Mononuclear cell (primary cell): ENCODE measurements around the gene OR51V1. TPM values are rescaled to one million over a fixed set of nuclear protein-coding genes. Genes with fewer than 3 reads are reported as not detected.
"Not testable (repeated sequence)": the region's sequence is repeated elsewhere in the genome, so short reads cannot be mapped to it uniquely, and the experiment has no call there.

Experiments used
- H3K27me3 ChIP-seq: 2 replicates; pipeline ENCODE4 v1.6.0; 2011; ENCODE audit warnings: low read length, control low read depth; ENCODE audit not compliant: insufficient read depth
- H3K4me1 ChIP-seq: 2 replicates; pipeline ENCODE4 v1.5.1; 2011; ENCODE audit warnings: mild to moderate bottlenecking, low read length, control low read depth; ENCODE audit not compliant: insufficient read depth
- H3K4me3 ChIP-seq: 2 replicates; pipeline ENCODE4 v1.5.1; 2011; ENCODE audit warnings: mild to moderate bottlenecking, low read length, moderate library complexity
- H3K9me3 ChIP-seq: 2 replicates; pipeline ENCODE4 v1.5.1; 2011; ENCODE audit warnings: low read depth, mild to moderate bottlenecking, control low read depth, low read length
- total RNA-seq: library from RNA; depleted of rRNA; stranded (reverse); fragments of >200 nt; gene quantifications from one replicate; pipeline ENCODE4 v1.2.3, GENCODE V29; 2012

The OR51V1 gene, protein sequence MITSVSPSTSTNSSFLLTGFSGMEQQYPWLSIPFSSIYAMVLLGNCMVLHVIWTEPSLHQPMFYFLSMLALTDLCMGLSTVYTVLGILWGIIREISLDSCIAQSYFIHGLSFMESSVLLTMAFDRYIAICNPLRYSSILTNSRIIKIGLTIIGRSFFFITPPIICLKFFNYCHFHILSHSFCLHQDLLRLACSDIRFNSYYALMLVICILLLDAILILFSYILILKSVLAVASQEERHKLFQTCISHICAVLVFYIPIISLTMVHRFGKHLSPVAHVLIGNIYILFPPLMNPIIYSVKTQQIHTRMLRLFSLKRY
- total RNA-seq = not detected

DNA sequence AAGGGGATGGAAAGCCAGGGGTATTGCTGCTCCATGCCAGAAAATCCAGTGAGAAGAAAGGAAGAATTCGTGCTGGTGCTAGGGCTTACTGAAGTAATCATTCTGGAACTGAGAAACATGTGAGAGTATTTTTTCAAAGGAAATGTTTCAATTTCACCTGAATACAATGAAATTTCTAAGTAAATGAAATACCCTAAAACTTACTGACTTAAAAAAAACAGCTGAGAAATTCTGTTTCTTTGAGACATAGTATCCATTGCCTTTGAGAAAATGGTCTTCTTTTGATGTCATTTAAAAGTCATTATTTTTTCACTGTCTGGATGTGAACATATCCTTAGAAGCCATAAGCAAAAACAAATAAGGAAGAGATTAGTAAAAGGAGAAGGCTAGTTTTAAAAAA, at the start of gene OR51V1:
Gene OR51V1 (minus strand): TSS at position 101 of the 400 bp plus-strand sequence. CDS start 0 bp downstream, at position 101.
- no peak within 1 kb of the TSS for H3K4me3 ChIP-seq
- no peaks in the 10 kb centered on the region for H3K4me1 ChIP-seq
- H3K9me3 ChIP-seq = no peaks in the 10 kb centered on the region
- no peaks in the 10 kb centered on the region for H3K27me3 ChIP-seq

DNA sequence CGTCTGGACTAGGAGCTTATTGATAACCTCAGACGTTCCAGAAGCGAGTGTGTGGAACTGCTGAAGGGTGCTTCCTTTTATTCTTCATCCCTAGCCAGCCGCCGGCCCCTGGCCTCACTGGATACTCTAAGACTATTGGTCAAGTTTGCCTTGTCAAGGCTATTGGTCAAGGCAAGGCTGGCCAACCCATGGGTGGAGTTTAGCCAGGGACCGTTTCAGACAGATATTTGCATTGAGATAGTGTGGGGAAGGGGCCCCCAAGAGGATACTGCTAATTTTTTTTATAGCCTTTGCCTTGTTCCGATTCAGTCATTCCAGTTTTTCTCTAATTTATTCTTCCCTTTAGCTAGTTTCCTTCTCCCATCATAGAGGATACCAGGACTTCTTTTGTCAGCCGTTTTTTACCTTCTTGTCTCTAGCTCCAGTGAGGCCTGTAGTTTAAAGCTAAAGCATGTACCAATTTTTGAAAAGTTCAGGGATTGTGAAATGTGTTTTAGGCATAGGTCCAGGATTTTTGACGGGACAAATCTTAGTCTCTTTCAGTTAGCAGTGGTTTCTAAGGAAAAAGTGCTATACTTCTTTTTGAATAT, 49.4 kb upstream of the OR51V1 start, which contains the start of gene HBG1:
Gene HBG1 (minus strand): TSS at position 51 of the 590 bp plus-strand sequence. CDS start 53 bp downstream, outside the sequence.
- H3K4me3 ChIP-seq, H3K27me3 ChIP-seq, H3K4me1 ChIP-seq, H3K9me3 ChIP-seq: not testable (repeated sequence)

DNA sequence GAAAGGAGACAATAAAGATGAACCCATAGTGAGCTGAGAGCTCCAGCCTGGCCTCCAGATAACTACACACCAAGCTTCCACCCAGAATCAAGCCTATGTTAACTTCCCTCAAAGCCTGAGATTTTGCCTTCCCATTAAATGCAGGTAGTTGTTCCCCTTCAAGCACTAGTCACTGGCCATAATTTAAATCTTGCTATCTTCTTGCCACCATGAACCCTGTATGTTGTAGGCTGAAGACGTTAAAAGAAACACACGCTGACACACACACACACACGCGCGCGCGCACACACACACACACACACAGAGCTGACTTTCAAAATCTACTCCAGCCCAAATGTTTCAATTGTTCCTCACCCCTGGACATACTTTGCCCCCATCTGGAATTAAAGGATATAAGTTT, 48.0 kb upstream of the OR51V1 start:
- H3K4me3 ChIP-seq, H3K4me1 ChIP-seq, H3K27me3 ChIP-seq, H3K9me3 ChIP-seq: not testable (repeated sequence)

DNA sequence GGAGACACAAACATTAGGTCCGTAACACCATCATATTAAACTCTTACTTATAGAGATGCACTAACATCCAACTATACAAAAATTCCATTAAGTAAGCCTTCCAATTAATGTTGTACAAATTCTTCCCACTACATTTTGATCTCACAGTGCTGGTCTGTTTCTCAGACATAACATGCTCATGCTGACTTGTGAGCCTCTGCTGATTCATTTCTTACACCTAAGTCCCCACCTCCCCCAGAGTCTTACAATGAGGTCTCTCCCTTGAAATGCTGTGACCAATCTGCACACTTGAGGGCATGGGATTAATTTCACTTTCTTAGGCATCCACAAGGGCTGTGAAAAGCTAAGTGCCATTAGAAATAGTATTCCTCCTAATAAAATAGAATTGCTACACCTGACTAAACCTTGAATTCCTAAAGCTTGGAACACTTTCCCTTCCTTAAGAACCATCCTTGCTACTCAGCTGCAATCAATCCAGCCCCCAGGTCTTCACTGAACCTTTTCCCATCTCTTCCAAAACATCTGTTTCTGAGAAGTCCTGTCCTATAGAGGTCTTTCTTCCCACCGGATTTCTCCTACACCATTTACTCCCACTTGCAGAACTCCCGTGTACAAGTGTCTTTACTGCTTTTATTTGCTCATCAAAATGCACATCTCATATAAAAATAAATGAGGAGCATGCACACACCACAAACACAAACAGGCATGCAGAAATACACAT, 47.1 kb upstream of the OR51V1 start:
- Histone ChIP-seq H3K27me3 (no peaks in the 10 kb centered on the region), H3K4me1 (no peaks in the 10 kb centered on the region), H3K9me3 (no peaks in the 10 kb centered on the region), H3K4me3 (no peak overlapping the region)

DNA sequence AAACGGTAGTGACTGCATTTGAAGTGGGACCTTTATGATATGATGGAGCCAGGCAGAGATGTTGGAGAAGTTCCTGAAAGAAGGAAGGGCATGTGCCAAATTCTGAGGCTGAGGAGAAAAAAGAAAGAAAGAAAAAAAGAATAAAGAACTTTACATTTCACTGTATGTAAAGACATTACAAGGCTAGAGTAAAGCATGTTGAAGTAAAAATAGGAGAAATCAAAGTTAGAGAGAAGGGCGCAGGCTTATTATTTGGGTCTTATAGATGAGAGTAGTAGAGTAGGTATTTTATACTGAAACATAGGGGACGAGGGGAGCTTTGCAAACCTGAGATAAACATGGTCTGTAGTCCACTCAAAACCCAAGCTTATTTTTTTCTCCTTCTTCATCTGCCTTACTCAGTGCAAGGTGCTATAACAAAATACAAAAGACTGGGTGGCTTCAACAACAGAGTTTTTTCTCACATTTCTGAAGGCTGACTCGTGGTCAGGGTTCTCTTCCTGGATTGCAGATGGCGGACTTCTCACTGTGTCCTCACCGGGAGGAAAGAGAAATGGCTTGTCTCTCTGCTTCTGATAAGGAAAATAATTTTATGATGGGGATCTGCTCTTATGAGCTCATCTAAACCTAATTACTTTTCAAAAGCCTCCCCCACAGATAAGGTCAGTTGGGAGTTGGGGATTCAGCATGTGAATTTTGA, 46.4 kb upstream of the OR51V1 start:
- H3K4me1 ChIP-seq = no peaks in the 10 kb centered on the region
- no peak overlapping the region for H3K4me3 ChIP-seq
- no peaks in the 10 kb centered on the region for H3K27me3 ChIP-seq
- no peaks in the 10 kb centered on the region for H3K9me3 ChIP-seq

GRCh38 chr11:5245155-5245554, 44.7 kb upstream of the OR51V1 start:
- Histone ChIP-seq H3K9me3 (no peaks in the 10 kb centered on the region), H3K4me3 (no peak overlapping the region)

DNA sequence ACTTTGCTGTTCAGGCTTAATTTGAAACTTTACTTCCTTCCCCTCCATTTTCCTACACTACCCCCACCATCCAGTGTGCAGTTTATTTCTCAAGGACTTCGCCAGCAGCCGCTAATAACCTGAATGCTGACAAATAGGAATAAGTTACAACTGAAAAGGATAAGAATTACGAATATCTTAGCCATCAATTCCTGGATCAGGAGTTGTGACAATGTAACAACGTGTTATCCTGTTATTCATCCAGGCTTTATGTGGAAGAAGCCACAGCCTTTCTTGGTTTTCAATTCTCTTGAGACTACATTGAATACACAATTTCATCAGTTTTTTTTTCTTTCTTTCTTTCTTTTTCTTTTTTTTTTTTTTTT, 43.3 kb upstream of the OR51V1 start:
- no peak overlapping the region for H3K4me3 ChIP-seq
- no peaks in the 10 kb centered on the region for H3K9me3 ChIP-seq
- H3K27me3 ChIP-seq = no peaks in the 10 kb centered on the region
- H3K4me1 ChIP-seq = no peaks in the 10 kb centered on the region

More at GRCh38 chr11:5245155-5245554, 44.7 kb upstream of the OR51V1 start:
- H3K4me1 ChIP-seq = no peaks in the 10 kb centered on the region
- H3K27me3 ChIP-seq = no peaks in the 10 kb centered on the region

DNA sequence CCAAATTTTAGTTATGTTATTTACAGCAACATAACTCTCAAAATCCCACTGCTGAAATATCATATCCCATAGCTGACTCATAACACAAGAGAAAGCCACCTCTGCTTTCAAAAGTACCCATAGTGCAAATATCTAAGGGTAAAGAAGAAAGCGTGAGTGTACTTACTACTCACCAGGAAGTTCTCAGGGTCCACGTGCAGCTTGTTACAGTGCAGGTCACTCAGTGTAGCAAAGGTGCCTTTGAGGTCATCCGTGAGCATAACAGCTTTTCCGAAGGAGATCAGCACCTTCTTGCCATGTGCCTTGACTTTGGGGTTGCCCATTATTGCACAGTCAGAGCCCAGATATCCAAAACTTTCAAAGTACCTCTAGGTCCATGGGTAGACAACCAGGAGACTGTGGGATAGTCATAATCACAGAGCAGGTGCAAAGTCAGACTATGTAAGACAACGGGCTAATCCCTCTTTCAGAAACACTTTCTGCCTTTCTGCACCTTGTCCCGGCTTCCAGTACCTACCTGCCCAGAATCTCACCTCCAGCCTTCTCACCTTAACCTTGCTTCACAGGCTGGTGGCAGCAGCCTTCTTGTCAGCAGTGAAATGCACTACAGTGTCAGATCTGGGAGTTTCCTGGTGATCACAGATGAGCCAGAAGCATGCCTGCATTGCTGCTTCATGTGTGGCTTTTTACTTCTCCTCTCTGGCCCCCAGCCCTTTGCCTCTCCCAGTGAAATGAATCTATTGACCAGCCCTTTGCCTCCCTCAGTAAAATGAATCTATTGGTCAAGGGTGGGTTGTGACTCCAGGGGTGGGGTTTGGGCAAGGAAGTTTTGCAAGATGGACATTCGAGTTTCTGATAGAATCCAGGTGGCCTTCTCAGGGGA, 42.7 kb upstream of the OR51V1 start:
- no peaks in the 10 kb centered on the region for H3K9me3 ChIP-seq
- H3K27me3 ChIP-seq = no peaks in the 10 kb centered on the region
- no peaks in the 10 kb centered on the region for H3K4me1 ChIP-seq
- H3K4me3 ChIP-seq = no peak overlapping the region

DNA sequence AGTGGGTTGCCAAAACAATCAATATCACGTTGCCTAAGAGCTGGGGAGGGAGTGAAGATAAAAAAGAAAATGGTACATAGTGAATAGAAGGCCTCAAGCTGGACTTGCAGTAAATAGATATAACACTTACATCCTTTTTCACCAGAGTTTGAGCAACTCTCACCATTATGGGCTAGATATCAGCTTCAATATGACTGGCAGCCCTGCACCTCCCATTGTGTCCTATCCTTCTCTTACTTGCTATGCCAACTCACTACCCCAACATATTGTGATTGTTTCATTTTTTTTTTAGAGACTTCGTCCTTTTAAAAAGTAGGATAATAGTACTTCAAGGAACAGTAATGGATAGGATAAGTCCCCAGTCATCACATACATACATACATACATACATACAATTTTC, 41.7 kb upstream of the OR51V1 start:
- Histone ChIP-seq H3K27me3 (no peaks in the 10 kb centered on the region), H3K9me3 (no peaks in the 10 kb centered on the region), H3K4me1 (no peaks in the 10 kb centered on the region), H3K4me3 (no peak overlapping the region)

DNA sequence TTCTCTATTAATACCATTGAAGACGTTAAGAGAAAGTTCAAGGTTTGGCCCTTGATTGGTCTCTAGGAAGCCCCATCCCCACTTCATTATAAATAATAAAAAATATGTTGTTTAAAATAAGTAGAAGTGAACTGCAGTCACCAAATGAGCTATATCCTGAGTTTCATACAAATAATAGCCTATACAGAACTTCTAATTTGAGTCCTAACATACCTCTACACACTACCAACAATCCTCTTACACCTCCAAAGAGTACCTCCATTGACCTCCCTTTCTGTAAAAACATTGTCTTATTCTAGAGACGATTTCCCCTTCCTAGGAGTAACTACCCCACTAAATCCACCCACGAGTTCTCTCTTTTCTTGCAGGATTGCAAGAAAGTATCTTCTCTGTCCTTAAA, 41.0 kb upstream of the OR51V1 start:
- Histone ChIP-seq H3K4me3 (no peak overlapping the region), H3K9me3 (no peaks in the 10 kb centered on the region), H3K4me1 (no peaks in the 10 kb centered on the region), H3K27me3 (no peaks in the 10 kb centered on the region)

GRCh38 chr11:5240458-5240857, 40.0 kb upstream of the OR51V1 start:
- Histone ChIP-seq H3K4me1 (no peaks in the 10 kb centered on the region), H3K27me3 (no peaks in the 10 kb centered on the region), H3K9me3 (no peaks in the 10 kb centered on the region), H3K4me3 (no peak overlapping the region)

DNA sequence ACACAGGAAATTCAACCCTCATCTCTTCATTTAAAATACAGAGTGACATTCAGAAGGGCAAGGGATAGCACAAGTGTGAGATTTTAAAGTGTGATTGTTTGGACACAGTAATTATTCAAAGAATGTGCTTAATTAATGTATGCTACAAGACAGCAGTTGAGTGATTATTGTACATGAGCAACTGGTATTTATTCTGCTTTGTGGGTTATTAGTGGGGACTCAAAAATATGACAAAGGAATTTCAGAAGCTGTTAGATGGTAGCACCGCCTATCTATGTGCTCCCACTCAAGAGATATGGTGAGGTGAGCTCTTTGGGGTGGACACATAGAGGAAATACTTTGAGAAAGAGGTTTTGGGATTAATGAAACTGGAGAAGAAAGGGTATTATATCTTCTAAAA, 39.6 kb upstream of the OR51V1 start:
- no peaks in the 10 kb centered on the region for H3K4me1 ChIP-seq
- no peaks in the 10 kb centered on the region for H3K9me3 ChIP-seq
- H3K4me3 ChIP-seq = no peak overlapping the region
- no peaks in the 10 kb centered on the region for H3K27me3 ChIP-seq

GRCh38 chr11:5239046-5239445, 38.6 kb upstream of the OR51V1 start:
- no peaks in the 10 kb centered on the region for H3K27me3 ChIP-seq
- H3K4me3 ChIP-seq = no peak overlapping the region
- no peaks in the 10 kb centered on the region for H3K4me1 ChIP-seq
- H3K9me3 ChIP-seq = no peaks in the 10 kb centered on the region

- Histone ChIP-seq H3K4me1 (no peaks in the 10 kb centered on the region), H3K9me3 (no peaks in the 10 kb centered on the region), H3K27me3 (no peaks in the 10 kb centered on the region), H3K4me3 (no peak overlapping the region)
These were observed 38.0 kb upstream of the OR51V1 start for GRCh38 chr11:5238486-5238885.
